SK-N-SH (cell line): ENCODE data around the gene LYL1. TPM values are rescaled to one million over a fixed set of nuclear protein-coding genes. Genes with fewer than 3 reads are reported as not detected.

Source experiments
- CTCF ChIA-PET: fragments of 300-600, 350-600 bp; formaldehyde crosslinking; extraction: SDS; loops from one replicate; lab custom pipeline; 2021; lab: Yijun Ruan, JAX
- POLR2A ChIA-PET: fragments of 350-600 bp; sonication (Branson Sonifier 250); formaldehyde crosslinking; extraction: SDS; loops from one replicate; lab custom pipeline; 2020; ENCODE audit warnings: antibody characterized with exemption, inconsistent platforms; lab: Yijun Ruan, JAX
- DNase-seq: peaks from one replicate; pipeline ENCODE4 v3.0.0; 2012
- H2AFZ ChIP-seq: fragments of 200-600 bp; sonication (generic); 2 replicates; pipeline ENCODE4 v1.8.1; 2016; ENCODE audit warnings: antibody characterized with exemption, mild to moderate bottlenecking, low read depth
- H3F3A ChIP-seq: fragments of 200-600 bp; sonication (generic); replicated peaks from 2 replicates; pipeline ENCODE3; 2016; ENCODE audit warnings: antibody characterized with exemption, mild to moderate bottlenecking; ENCODE audit not compliant: insufficient read depth
- H3K27ac ChIP-seq, 2 experiments: fragments of 200-500 bp in 1 of 2; fragments of 200-600 bp in 1 of 2; sonication (Bioruptor generic) in 1 of 2; sonication (generic), shearing (Covaris generic) in 1 of 2; 2 replicates each; pipeline versions ENCODE4 v1.5.1 to v1.6.1; 2014 to 2016; ENCODE audit warnings: low read depth in 2 of 2, inconsistent platforms in 1 of 2, low read length in 1 of 2, mild to moderate bottlenecking in 1 of 2, mixed read lengths in 1 of 2
- H3K27me3 ChIP-seq: fragments of 200-600 bp; sonication (generic), shearing (Covaris generic); 2 replicates; pipeline ENCODE4 v1.6.1; 2016; ENCODE audit warnings: mixed run types; ENCODE audit not compliant: insufficient read depth
- H3K36me3 ChIP-seq, 2 experiments: fragments of 200-500 bp in 1 of 2; fragments of 200-600 bp in 1 of 2; sonication (Bioruptor generic) in 1 of 2; sonication (generic) in 1 of 2; replicated peaks in 1 of 2; 2 replicates each; pipeline versions ENCODE3 to v1.5.1; 2014 to 2016; ENCODE audit warnings: low read length in 1 of 2, mild to moderate bottlenecking in 1 of 2; ENCODE audit not compliant: insufficient read depth in 2 of 2, control insufficient read depth in 1 of 2
- H3K4me1 ChIP-seq, 2 experiments: fragments of 200-500 bp in 1 of 2; fragments of 200-600 bp in 1 of 2; sonication (Bioruptor generic) in 1 of 2; sonication (generic), shearing (Covaris generic) in 1 of 2; 2 replicates each; pipeline versions ENCODE4 v1.5.1 to v1.6.1; 2014 to 2016; ENCODE audit warnings: low read depth in 1 of 2, low read length in 1 of 2, mixed run types in 1 of 2; ENCODE audit not compliant: insufficient read depth in 2 of 2, control insufficient read depth in 1 of 2
- H3K4me2 ChIP-seq: fragments of 200-600 bp; sonication (generic), shearing (Covaris generic); 2 replicates; pipeline ENCODE4 v1.6.1; 2017; ENCODE audit warnings: mixed run types
- H3K4me3 ChIP-seq, 2 experiments: fragments of 200-500 bp in 1 of 2; fragments of 200-600 bp in 1 of 2; sonication (Bioruptor generic) in 1 of 2; sonication (generic), shearing (Covaris generic) in 1 of 2; 2 replicates each; pipeline versions ENCODE4 v1.5.1 to v1.8.1; 2014 to 2016; ENCODE audit warnings: low read depth in 2 of 2, inconsistent platforms in 1 of 2, low read length in 1 of 2, mild to moderate bottlenecking in 1 of 2, mixed read lengths in 1 of 2, moderate library complexity in 1 of 2
- H3K79me2 ChIP-seq: fragments of 200-600 bp; sonication (generic); 2 replicates; pipeline ENCODE4 v1.8.1; 2017; ENCODE audit warnings: mild to moderate bottlenecking; ENCODE audit not compliant: insufficient read depth
- H3K9ac ChIP-seq: fragments of 200-600 bp; sonication (generic); 2 replicates; pipeline ENCODE4 v1.6.1; 2017; ENCODE audit warnings: mixed run types
- H3K9me2 ChIP-seq: fragments of 200-600 bp; sonication (generic); 2 replicates; pipeline ENCODE4 v1.6.1; 2017; ENCODE audit warnings: mixed run types
- H3K9me3 ChIP-seq: fragments of 200-600 bp; sonication (generic); 2 replicates; pipeline ENCODE4 v1.6.1; 2017; ENCODE audit warnings: mixed run types, mild to moderate bottlenecking, moderate library complexity
- H4K20me1 ChIP-seq: fragments of 200-600 bp; sonication (generic); 2 replicates; pipeline ENCODE4 v1.6.1; 2017; ENCODE audit warnings: mild to moderate bottlenecking, mixed run types; ENCODE audit not compliant: insufficient read depth
- ELF1 ChIP-seq: IDR thresholded peaks from 2 replicates; pipeline ENCODE4 v1.4.0; 2012
- EP300 ChIP-seq, 2 experiments: IDR thresholded peaks; 2 replicates each; pipeline versions ENCODE4 v1.4.0 to v1.6.1; 2012; ENCODE audit warnings: borderline replicate concordance in 1 of 2, low read depth in 1 of 2, low read length in 1 of 2
- GABPA ChIP-seq: IDR thresholded peaks from 2 replicates; pipeline ENCODE4 v1.4.0; 2012; ENCODE audit warnings: low read depth, mild to moderate bottlenecking
- MXI1 ChIP-seq: IDR thresholded peaks from 2 replicates; pipeline ENCODE4 v1.6.1; 2012; ENCODE audit warnings: mild to moderate bottlenecking, low read depth, low read length, improper control_type of control experiment
- NRF1 ChIP-seq: IDR thresholded peaks from 2 replicates; pipeline ENCODE4 v1.6.1; 2012; ENCODE audit warnings: low read depth, mild to moderate bottlenecking, low read length
- RAD21 ChIP-seq: IDR thresholded peaks from 2 replicates; pipeline ENCODE4 v1.6.1; 2012; ENCODE audit warnings: mild to moderate bottlenecking, low read length
- RXRA ChIP-seq: IDR thresholded peaks from 2 replicates; pipeline ENCODE4 v1.4.0; 2012; ENCODE audit warnings: low read depth, mild to moderate bottlenecking, borderline replicate concordance
- SIN3A ChIP-seq: IDR thresholded peaks from 2 replicates; pipeline ENCODE4 v1.6.1; 2012; ENCODE audit warnings: low read depth, mild to moderate bottlenecking, low read length, moderate library complexity, borderline replicate concordance
- SMC3 ChIP-seq: IDR thresholded peaks from 2 replicates; pipeline ENCODE4 v1.6.1; 2012; ENCODE audit warnings: low read depth, low read length, improper control_type of control experiment
- TAF1 ChIP-seq: IDR thresholded peaks from 2 replicates; pipeline ENCODE4 v1.6.1; 2012; ENCODE audit warnings: low read depth, mild to moderate bottlenecking, low read length, moderate library complexity, borderline replicate concordance
- TCF12 ChIP-seq: IDR thresholded peaks from 2 replicates; pipeline ENCODE4 v1.4.0; 2012
- YY1 ChIP-seq: IDR thresholded peaks from 2 replicates; pipeline ENCODE4 v1.4.0; 2012; ENCODE audit warnings: low read depth, mild to moderate bottlenecking
- WGBS: methylation state at CpG from one replicate; pipeline ENCODE4 v1.1.6; 2017; ENCODE audit warnings: low lambda C conversion rate; 5-methylcytosine and 5-hydroxymethylcytosine counted together
- polyA plus RNA-seq, 3 experiments: library from polyadenylated mRNA; depleted of rRNA; stranded (reverse); fragments of >200 nt; gene quantifications; 2 replicates each; pipeline ENCODE4 v1.2.3, GENCODE V29; 2012
- TF ChIP-seq, protein P1 (sequence below): IDR thresholded peaks from 2 replicates; pipeline ENCODE4 v1.4.0; 2012; ENCODE audit warnings: low read depth, borderline replicate concordance
- TF ChIP-seq, protein P2 (sequence below): IDR thresholded peaks from 2 replicates; pipeline ENCODE4 v1.6.1; 2012; ENCODE audit warnings: mild to moderate bottlenecking, low read depth, low read length, moderate library complexity
- TF ChIP-seq, protein P3 (sequence below): IDR thresholded peaks from 2 replicates; pipeline ENCODE4 v1.4.0; 2012; ENCODE audit warnings: low read depth, borderline replicate concordance
- TF ChIP-seq, protein P4 (sequence below): IDR thresholded peaks from 2 replicates; pipeline ENCODE4; 2012

LYL1 gene
- polyA plus RNA-seq, 1 of the 3 experiments (the other 2 are of a cell fraction): 2.2 TPM

DNA sequence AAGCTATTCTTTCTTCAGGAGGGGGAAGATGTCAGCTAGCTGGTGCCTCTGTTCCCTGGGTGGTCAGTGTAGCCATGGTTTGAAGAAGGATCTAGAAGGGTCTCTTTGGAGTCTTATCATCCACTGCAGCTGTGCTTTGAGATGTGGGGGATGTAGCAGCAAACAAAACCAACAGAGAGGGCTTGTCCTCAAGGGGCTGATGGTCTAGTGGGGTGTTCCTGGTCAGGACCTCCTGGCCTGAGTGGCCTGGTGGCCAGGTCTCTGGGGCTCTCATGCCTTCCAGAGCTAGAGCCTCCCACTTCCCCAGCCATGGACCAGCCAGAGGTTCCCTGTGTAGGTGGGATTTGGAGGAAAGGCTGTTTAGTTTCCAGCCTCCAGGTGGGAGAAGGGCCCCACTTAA is 40.3 kb downstream of the LYL1 start:
- ChIA-PET POLR2A (interaction anchor here (1.2 kb wide), 1 partner anchor 29 kb away, joined by 6 read pairs; no protein-coding TSS in a partner anchor), CTCF (interaction anchor here (0.9 to 35.2 kb wide), 16 partner anchors 8 to 95 kb away, joined by 3 to 506 read pairs (median 26); partner anchors contain the start of gene DAND5)
- Histone ChIP-seq H3F3A (peaks cover 14% of the 10 kb centered on the region), H2AFZ (no peak overlapping the region), H3K9me3 (no peaks in the 10 kb centered on the region), H3K4me2 (no peak overlapping the region), H3K4me3 (no peak overlapping the region), H3K36me3 (no peaks in the 10 kb centered on the region), H4K20me1 (no peaks in the 10 kb centered on the region), H3K4me1 (peaks cover 39 to 87% of the 10 kb centered on the region in 2 experiments), H3K27me3 (no peaks in the 10 kb centered on the region), H3K27ac (no peak overlapping the region), H3K9me2 (no peaks in the 10 kb centered on the region), H3K9ac (no peak overlapping the region), H3K79me2 (peaks cover 52% of the 10 kb centered on the region)
- TF ChIP-seq RXRA (no peak), EP300 (IDR thresholded peaks at IDR 0.05; ENCODE audit: borderline replicate concordance in 1 of 2, low read depth in 1 of 2, low read length in 1 of 2) (no peak)
- TF ChIP-seq, protein P1, sequence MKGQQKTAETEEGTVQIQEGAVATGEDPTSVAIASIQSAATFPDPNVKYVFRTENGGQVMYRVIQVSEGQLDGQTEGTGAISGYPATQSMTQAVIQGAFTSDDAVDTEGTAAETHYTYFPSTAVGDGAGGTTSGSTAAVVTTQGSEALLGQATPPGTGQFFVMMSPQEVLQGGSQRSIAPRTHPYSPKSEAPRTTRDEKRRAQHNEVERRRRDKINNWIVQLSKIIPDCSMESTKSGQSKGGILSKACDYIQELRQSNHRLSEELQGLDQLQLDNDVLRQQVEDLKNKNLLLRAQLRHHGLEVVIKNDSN: no peak
- DNase-seq: no peak

DNA sequence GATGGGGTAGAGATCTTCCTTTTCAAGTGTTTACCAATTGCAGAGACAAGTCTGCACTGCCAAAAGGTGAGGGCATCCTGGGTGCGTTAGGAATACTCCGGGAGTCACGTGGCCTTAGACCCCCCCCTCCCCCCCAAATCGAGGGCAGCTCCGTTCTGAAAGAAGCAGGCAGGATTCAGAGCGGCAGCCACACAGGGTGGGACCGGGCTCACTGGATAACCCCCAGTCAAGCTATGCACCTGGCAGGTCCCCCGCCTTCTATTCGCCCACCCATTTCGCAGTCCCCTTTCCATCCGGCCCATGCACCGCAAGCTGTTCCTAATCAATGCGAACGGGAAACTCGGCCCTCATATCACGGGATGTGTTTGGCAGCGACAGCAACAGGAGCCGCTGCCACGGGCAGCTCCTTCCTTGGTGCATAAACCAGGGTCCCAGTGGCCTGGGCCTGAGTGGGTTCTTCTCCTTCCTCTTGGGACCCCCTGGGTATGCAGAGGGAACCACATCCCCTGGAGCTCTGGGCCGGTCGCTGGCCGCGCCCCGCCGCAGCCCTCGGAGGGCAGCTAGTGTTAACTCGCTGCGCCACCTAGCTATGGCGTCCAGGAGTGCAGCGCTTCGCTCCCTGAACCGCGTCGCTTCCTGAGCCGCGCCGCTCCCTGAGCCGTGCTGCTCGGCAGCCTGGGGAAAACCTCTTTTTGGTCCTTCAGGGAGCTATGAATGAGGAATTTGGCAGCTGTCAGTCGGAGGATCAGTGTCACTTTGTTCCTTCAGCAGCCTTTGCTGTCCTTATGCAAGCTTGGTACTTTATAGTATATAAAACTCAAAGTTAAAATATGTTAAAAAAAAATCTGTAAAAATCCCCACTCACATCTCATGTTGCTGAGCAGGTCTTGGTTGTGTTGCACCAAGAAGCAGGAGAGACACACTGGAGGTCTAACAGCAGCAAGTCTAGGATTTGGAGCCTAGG is 41.4 kb downstream of the LYL1 start:
- Histone ChIP-seq H3K9me3 (no peaks in the 10 kb centered on the region), H3K27ac (peak overlapping the region; percentile 52 to 85; a peak in 3 of 4 replicates), H3K27me3 (no peaks in the 10 kb centered on the region), H3K4me2 (peak overlapping the region; percentile 84; the same call in 1 of the 2 replicates), H3K4me1 (peaks cover 49 to 89% of the 10 kb centered on the region in 2 experiments), H4K20me1 (no peaks in the 10 kb centered on the region), H3F3A (peaks cover 18% of the 10 kb centered on the region), H3K79me2 (peaks cover 63% of the 10 kb centered on the region), H3K36me3 (no peaks in the 10 kb centered on the region), H3K9ac (peak overlapping the region; percentile 48), H3K9me2 (no peaks in the 10 kb centered on the region), H2AFZ (no peak overlapping the region; the same call in 1 of the 2 replicates), H3K4me3 (peak overlapping the region; percentile 37 to 58; a peak in 3 of 4 replicates)
- DNase-seq: peak; percentile 92
- 10% methylated on average over 19 of the region's 40 CpGs for WGBS
- ChIA-PET CTCF (interaction anchor here (0.6 to 35.2 kb wide), 30 partner anchors 9 to 201 kb away, joined by 3 to 506 read pairs (median 8); partner anchors contain the start of gene DAND5), POLR2A (interaction anchor here (0.5 to 1.5 kb wide), 12 partner anchors 10 to 96 kb away, joined by 3 to 6 read pairs (median 4); no protein-coding TSS in a partner anchor)
- TF ChIP-seq TAF1 (no peak), ELF1 (no peak), YY1 (no peak), SMC3 (peak; percentile 90), GABPA (no peak), RXRA (no peak), NRF1 (no peak), RAD21 (peak; percentile 91), SIN3A (0 out of 2 replicates have a peak, but pooled peaks have one; percentile 21), EP300 (IDR thresholded peaks at IDR 0.05; ENCODE audit: borderline replicate concordance in 1 of 2, low read depth in 1 of 2, low read length in 1 of 2) (no peak), TCF12 (peak; percentile 51; the same call in 1 of the 2 replicates), MXI1 (no peak; the same call in 1 of the 2 replicates)
- TF ChIP-seq, protein P2, sequence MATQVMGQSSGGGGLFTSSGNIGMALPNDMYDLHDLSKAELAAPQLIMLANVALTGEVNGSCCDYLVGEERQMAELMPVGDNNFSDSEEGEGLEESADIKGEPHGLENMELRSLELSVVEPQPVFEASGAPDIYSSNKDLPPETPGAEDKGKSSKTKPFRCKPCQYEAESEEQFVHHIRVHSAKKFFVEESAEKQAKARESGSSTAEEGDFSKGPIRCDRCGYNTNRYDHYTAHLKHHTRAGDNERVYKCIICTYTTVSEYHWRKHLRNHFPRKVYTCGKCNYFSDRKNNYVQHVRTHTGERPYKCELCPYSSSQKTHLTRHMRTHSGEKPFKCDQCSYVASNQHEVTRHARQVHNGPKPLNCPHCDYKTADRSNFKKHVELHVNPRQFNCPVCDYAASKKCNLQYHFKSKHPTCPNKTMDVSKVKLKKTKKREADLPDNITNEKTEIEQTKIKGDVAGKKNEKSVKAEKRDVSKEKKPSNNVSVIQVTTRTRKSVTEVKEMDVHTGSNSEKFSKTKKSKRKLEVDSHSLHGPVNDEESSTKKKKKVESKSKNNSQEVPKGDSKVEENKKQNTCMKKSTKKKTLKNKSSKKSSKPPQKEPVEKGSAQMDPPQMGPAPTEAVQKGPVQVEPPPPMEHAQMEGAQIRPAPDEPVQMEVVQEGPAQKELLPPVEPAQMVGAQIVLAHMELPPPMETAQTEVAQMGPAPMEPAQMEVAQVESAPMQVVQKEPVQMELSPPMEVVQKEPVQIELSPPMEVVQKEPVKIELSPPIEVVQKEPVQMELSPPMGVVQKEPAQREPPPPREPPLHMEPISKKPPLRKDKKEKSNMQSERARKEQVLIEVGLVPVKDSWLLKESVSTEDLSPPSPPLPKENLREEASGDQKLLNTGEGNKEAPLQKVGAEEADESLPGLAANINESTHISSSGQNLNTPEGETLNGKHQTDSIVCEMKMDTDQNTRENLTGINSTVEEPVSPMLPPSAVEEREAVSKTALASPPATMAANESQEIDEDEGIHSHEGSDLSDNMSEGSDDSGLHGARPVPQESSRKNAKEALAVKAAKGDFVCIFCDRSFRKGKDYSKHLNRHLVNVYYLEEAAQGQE: no peak
- TF ChIP-seq, protein P3, sequence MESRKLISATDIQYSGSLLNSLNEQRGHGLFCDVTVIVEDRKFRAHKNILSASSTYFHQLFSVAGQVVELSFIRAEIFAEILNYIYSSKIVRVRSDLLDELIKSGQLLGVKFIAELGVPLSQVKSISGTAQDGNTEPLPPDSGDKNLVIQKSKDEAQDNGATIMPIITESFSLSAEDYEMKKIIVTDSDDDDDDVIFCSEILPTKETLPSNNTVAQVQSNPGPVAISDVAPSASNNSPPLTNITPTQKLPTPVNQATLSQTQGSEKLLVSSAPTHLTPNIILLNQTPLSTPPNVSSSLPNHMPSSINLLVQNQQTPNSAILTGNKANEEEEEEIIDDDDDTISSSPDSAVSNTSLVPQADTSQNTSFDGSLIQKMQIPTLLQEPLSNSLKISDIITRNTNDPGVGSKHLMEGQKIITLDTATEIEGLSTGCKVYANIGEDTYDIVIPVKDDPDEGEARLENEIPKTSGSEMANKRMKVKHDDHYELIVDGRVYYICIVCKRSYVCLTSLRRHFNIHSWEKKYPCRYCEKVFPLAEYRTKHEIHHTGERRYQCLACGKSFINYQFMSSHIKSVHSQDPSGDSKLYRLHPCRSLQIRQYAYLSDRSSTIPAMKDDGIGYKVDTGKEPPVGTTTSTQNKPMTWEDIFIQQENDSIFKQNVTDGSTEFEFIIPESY: no peak
- TF ChIP-seq, protein P4, sequence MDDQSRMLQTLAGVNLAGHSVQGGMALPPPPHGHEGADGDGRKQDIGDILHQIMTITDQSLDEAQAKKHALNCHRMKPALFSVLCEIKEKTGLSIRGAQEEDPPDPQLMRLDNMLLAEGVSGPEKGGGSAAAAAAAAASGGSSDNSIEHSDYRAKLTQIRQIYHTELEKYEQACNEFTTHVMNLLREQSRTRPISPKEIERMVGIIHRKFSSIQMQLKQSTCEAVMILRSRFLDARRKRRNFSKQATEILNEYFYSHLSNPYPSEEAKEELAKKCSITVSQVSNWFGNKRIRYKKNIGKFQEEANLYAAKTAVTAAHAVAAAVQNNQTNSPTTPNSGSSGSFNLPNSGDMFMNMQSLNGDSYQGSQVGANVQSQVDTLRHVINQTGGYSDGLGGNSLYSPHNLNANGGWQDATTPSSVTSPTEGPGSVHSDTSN: no peak
